ENCODE results near the gene RSRC1.

The RSRC1 gene

DNA sequence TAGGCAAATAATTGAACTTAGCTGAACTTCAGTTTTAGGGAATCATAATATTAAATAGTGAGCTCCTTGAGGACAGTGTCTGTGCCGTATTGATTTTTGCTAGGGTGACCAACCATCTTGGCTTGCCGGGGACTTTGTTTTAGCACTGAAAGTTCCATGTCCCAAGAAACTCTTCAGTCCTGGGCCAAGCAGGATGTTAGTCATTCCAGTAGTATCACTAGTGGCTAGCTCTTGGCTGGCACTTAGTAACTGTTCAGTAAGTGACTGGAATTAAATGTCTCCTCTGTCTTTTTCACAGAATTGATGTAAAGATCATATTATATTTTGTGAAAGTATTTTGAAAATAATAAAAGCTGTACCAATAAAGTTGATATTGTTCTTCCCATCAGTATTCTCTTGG is 42.3 kb downstream of the RSRC1 start:
- no peak overlapping the region for H3K4me2 ChIP-seq (ENCODE audit: low read length)
- no peak overlapping the region for H2AFZ ChIP-seq (ENCODE audit: low read depth, low read length)
- H3K4me3 ChIP-seq (ENCODE audit: low read length) = no peak overlapping the region

DNA sequence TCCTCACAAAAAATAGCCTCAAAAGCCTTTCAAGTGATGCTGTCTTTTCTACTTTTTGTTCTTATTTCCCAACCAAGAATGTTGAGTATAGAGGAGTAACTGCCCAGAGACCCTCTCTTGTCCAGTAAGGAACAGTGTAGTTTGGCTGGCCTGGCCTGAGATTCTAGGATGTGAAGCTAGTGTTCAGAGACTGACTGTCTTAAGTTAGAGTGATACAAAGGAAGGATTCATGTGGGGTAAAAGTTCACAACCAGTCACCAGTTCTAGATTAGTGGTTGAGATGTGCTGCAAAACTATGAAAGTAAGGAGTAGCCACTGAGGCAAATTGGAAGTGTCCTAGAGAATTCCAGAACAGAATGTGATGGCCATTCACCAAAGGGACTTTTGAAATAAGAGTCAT is 49.1 kb downstream of the RSRC1 start:
- no peaks in the 10 kb centered on the region for H3K79me2 ChIP-seq (ENCODE audit: low read length)

More for the DNA sequence above, 42.3 kb downstream of the RSRC1 start:
- Histone ChIP-seq H3K36me3 (replicated peaks; ENCODE audit: low read depth, low read length) (peaks cover 10% of the 10 kb centered on the region), H3K79me2 (ENCODE audit: low read length) (no peaks in the 10 kb centered on the region), H3K4me1 (ENCODE audit: low read length) (peaks cover 3% of the 10 kb centered on the region; the same call in 1 of the 2 replicates), H3K27ac (ENCODE audit: low read length) (no peak overlapping the region), H3K9me3 (ENCODE audit: insufficient read depth, low read length) (no peaks in the 10 kb centered on the region), H4K20me1 (ENCODE audit: insufficient read depth, low read length) (no peaks in the 10 kb centered on the region), H3K9ac (ENCODE audit: low read length) (no peak overlapping the region), H3K27me3 (ENCODE audit: low read depth, low read length) (no peaks in the 10 kb centered on the region)
- no peak for TF ChIP-seq EZH2phosphoT487 (IDR thresholded peaks at IDR 0.05; ENCODE audit: low read depth)
- TF ChIP-seq CTCF (IDR thresholded peaks at IDR 0.05; ENCODE audit: low read depth, low read length) = no peak

GRCh38 chr3:158159714-158160113 is 49.8 kb downstream of the RSRC1 start:
- TF ChIP-seq CTCF (IDR thresholded peaks at IDR 0.05; ENCODE audit: low read depth, low read length) (no peak), EZH2phosphoT487 (IDR thresholded peaks at IDR 0.05; ENCODE audit: low read depth) (no peak)
- H3K9ac ChIP-seq (ENCODE audit: low read length) = no peak overlapping the region
- H2AFZ ChIP-seq (ENCODE audit: low read depth, low read length) = no peak overlapping the region
- no peaks in the 10 kb centered on the region for H3K27me3 ChIP-seq (ENCODE audit: low read depth, low read length)
- no peak overlapping the region for H3K27ac ChIP-seq (ENCODE audit: low read length)
- H3K4me2 ChIP-seq (ENCODE audit: low read length) = no peak overlapping the region
- no peaks in the 10 kb centered on the region for H3K4me1 ChIP-seq (ENCODE audit: low read length)
- H3K79me2 ChIP-seq (ENCODE audit: low read length) = no peaks in the 10 kb centered on the region
- H3K9me3 ChIP-seq (ENCODE audit: insufficient read depth, low read length) = no peaks in the 10 kb centered on the region
- no peaks in the 10 kb centered on the region for H4K20me1 ChIP-seq (ENCODE audit: insufficient read depth, low read length)
- H3K4me3 ChIP-seq (ENCODE audit: low read length) = no peak overlapping the region
- peaks cover 2% of the 10 kb centered on the region for H3K36me3 ChIP-seq (replicated peaks; ENCODE audit: low read depth, low read length)

More for the DNA sequence above, 49.1 kb downstream of the RSRC1 start:
- H3K4me1 ChIP-seq (ENCODE audit: low read length) = no peaks in the 10 kb centered on the region
- no peak overlapping the region for H3K27ac ChIP-seq (ENCODE audit: low read length)
- no peak overlapping the region for H3K4me3 ChIP-seq (ENCODE audit: low read length)
- H3K4me2 ChIP-seq (ENCODE audit: low read length) = no peak overlapping the region
- no peak for TF ChIP-seq EZH2phosphoT487 (IDR thresholded peaks at IDR 0.05; ENCODE audit: low read depth)
- TF ChIP-seq CTCF (IDR thresholded peaks at IDR 0.05; ENCODE audit: low read depth, low read length) = no peak
- H3K27me3 ChIP-seq (ENCODE audit: low read depth, low read length) = no peaks in the 10 kb centered on the region
- no peak overlapping the region for H2AFZ ChIP-seq (ENCODE audit: low read depth, low read length)
- no peak overlapping the region for H3K9ac ChIP-seq (ENCODE audit: low read length)
- no peaks in the 10 kb centered on the region for H3K9me3 ChIP-seq (ENCODE audit: insufficient read depth, low read length)
- no peaks in the 10 kb centered on the region for H4K20me1 ChIP-seq (ENCODE audit: insufficient read depth, low read length)
- H3K36me3 ChIP-seq (replicated peaks; ENCODE audit: low read depth, low read length) = peaks cover 2% of the 10 kb centered on the region

GRCh38 chr3:158160958-158161357 is 51.1 kb downstream of the RSRC1 start:
- H3K36me3 ChIP-seq (replicated peaks; ENCODE audit: low read depth, low read length) = no peaks in the 10 kb centered on the region
- no peak for TF ChIP-seq EZH2phosphoT487 (IDR thresholded peaks at IDR 0.05; ENCODE audit: low read depth)
- no peak for TF ChIP-seq CTCF (IDR thresholded peaks at IDR 0.05; ENCODE audit: low read depth, low read length)
- no peak overlapping the region for H3K9ac ChIP-seq (ENCODE audit: low read length)

More at GRCh38 chr3:158160958-158161357, 51.1 kb downstream of the RSRC1 start:
- Histone ChIP-seq H3K4me1 (ENCODE audit: low read length) (0 out of 2 replicates have a peak, but pooled peaks cover 7% of the 10 kb centered on the region), H3K27me3 (ENCODE audit: low read depth, low read length) (no peaks in the 10 kb centered on the region), H3K27ac (ENCODE audit: low read length) (no peak overlapping the region), H3K79me2 (ENCODE audit: low read length) (no peaks in the 10 kb centered on the region), H4K20me1 (ENCODE audit: insufficient read depth, low read length) (no peaks in the 10 kb centered on the region), H2AFZ (ENCODE audit: low read depth, low read length) (no peak overlapping the region), H3K9me3 (ENCODE audit: insufficient read depth, low read length) (no peaks in the 10 kb centered on the region), H3K4me3 (ENCODE audit: low read length) (no peak overlapping the region), H3K4me2 (ENCODE audit: low read length) (no peak overlapping the region)
